GM18508 (cell line): ENCODE results near the gene ERRFI1.

ENCODE experiments used
- ATAC-seq: cut with Tn5 transposase; IDR thresholded peaks from one replicate; pipeline ENCODE4 v1.9.1; 2021; ENCODE audit warnings: moderate number of reproducible peaks; ENCODE audit not compliant: insufficient read depth, unreplicated experiment

ERRFI1 gene

DNA sequence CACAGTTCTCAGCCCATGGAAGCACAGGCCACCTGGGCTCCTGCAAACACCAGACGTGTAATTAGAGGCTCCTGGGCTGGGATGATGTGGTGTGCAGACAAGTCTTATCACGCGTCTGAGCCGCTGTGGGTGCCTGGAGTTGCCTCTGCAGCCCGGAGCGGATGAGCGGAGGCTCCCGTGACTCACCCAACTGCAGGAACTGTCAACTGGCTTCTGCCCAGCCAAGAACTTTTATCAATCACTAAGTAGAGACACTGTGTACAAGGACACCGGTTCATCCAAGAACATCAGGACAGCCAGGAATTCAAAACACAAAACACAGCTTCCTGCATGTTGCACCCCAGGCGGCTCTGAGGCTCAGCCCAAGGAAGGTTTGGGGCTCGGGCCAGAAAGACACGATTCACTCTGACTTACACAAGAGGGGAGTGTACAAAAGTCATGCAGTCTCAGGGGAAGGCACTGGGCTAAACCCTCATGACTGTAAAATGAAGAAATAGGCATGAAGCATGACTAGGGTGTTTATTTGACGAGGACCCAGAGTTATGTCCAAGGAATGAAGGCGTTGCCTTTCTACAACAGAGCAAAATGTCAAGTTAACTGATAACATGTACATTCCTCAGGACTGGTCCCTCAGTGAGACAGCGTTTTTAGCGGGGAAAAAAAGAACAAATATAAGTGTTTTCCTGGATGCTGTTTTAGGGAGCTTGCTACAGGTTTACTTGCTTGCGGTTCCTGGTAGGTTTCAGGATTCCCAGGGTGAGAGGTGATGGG is 21.1 kb downstream of the ERRFI1 start:
- ATAC-seq: no peak

DNA sequence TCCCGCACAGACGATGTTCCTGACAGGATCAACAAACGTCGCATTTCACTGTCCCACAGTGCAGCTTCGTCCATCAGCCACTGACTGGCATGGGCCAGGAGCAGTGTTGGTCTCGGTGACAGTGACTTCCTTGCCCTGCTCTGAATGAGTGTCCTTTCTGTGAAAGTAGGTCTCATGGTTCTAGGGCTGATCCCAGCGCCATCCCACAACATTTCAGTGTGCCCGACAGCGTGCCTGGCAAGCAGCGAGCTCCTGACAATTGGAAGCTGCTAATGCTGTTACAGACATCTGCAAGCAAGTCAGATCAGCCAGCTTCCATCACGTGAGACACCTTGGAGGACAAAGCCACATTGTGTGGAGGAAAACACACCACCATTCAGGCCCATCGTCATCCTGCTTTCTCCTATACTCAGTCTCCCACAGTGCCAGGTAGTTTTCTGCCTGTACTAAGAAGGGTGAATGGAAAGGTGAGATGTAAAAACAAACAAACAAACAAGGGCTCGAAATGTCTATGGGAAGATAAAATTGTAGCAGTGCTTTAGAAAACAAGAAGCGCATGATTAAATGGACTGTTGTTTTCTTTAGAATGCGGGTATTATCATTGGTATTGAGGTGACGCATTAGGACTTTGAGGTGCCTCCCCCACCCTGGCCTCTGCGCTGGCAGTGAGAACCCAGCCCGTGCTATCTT is 21.9 kb downstream of the ERRFI1 start:
- no peak for ATAC-seq

DNA sequence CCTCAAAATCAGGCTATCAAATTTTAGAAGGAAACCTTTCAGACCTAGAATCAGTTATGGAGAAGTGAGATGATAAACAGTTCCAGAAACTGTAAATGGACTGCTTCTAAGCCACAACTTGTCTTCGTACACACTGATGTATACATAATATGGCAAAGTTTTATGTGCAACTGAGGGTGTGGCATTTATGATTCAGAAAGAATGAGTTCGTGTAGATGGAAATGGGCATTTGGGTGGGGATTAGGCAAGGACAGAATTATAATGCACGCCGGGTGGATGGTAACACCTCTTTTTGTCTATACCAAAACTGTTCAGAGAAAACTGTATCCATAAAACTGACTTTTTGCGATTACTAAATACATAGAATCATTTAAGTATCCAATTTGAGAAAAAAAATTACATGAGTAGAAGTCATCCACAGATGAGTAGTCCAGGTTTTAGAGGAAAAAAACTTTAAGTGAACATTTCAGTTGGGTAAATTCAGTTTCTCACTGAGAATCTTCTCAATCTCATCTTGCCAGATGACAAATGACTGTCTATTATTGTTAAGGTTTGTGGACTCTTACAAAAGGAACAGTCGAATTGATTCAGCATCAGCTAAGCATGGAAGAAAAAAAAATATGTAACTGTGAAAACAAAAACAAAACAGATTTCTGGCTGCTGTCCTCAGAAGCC is 22.5 kb downstream of the ERRFI1 start:
- ATAC-seq: no peak

DNA sequence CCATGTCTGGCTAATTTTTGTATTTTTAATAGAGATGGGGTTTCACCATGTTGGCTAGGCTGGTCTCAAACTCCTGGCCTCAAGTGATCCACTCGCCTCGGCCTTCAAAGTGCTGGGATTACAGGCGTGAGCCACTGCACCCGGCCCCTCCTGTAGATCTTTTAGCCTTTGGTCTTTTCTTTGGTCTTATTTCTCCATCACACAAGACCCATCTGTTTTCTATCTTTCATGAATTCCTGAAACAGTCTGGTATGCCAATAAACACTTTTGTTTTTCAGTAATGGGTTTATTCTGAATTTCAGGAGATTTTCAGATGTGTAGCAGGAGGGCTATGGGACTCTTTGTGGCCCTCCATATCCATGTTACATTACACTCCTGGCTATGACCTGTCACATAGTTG is 23.2 kb downstream of the ERRFI1 start:
- ATAC-seq: no peak

DNA sequence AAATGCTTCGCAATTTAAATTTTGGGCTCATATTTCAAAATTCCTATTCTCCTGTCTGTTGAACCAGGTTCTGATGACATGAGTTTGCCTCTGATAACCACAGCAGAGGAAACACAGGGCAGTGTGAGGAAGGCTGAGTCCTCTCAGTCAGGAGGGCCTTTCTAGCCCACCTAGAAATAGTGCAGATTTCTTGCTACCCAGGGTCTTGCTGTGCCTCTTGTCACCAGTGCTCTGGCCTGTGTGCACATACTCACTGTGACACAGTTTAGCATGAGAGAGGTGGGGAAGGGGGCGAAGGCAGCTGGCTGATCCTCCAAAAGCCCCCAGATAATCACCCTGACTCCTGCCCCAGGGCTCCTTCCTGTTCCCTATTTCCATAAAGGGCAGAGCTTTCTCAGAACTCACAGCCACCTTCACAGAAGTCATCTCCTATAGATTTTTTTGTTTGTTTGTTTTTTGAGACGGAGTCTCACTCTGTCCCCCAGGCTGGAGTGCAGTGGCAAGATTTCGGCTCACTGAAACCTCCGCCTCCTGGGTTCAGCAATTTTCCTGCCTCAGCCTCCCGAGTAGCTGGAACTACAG is 23.7 kb downstream of the ERRFI1 start:
- ATAC-seq: no peak

- no peak for ATAC-seq
Observed at GRCh38 chr1:7995437-7995836, 30.7 kb downstream of the ERRFI1 start.

- no peak for ATAC-seq
Observed at GRCh38 chr1:7994827-7995226, 31.3 kb downstream of the ERRFI1 start.

DNA sequence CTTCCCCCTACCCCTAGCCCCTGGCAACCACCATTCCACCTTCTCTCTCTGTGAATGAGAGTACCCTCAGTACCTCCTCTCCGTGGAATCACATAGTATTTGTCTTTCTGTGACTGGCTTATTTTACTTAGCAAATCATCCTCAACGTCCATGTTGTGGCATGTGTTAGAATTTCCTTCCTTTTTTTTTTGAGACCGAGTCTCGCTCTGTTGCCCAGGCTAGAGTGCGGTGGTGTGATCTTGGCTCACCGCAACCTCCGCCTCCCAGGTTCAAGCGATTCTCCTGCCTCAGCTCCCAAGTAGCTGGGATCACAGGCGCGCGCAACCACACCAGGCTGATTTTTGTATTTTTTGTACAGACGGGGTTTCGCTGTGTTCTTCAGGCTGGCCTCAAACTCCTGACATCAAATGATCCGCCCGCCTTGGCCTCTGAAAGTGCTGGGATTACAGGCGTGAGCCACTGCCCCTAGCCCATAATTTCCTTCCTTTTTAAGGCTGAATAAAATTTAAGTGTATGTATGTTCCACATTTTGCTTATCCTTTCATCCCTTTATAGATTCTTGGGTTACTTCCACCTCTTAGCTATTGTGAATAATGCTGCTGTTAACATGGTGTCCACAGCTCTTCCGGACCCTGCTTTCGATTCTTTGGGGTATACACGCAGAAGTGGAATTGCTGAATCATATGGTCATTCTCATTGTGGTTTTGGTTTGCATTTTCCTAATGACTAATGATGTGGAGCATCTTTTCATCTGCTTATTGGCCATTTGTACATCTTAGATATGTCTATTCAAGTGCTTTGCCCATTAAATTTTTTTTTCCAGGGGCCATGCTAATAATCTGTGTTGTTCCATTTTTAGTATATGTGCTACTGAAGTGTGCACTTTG is 32.3 kb downstream of the ERRFI1 start:
- ATAC-seq: no peak

DNA sequence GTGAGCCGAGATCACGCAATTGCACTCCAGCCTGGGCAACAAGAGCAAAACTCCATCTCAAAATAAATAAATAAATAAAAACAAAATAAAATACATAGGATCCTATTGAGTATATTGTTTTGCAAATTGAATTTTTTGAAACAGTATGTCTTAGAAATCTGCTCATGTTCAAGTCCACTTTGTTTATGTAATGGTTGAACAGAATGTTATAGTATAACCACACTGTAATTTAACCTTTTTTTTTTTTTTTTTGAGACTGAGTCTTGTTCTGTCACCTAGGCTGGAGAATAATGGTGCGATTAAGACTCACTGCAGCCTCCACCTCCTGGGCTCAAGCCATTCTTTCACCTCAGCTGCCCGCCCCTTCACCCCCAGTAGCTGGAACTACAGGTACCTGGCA is 33.2 kb downstream of the ERRFI1 start:
- no peak for ATAC-seq

GRCh38 chr1:7991504-7992440 is 34.3 kb downstream of the ERRFI1 start:
- no peak for ATAC-seq

DNA sequence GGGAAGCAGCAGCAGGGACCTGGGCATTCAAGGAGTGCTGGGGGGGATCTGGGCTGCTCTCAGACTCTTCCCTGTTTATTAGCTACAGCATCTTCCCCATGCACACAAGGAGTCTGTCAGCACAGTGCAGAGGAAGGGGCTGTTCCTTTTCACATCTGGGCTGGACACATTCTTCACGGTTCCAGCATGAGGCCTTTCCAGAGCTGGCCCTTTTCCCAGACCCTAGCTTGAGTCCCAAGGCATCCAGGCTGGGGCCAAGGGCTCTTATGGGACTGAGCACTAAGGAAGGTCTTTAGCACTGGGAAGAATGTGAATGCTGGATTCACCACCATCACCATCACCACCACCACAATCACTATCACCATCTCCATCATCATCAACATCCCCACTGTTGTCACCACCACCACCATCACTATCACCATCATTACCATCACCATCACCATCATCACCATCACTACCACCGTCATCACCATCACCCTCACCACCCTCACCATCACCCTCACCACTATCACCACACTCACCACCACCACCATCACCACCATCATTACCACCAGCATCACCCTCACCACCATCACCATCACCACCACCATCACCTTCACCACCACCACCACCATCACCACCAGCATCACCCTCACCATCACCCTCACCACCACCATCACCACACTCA is 36.2 kb downstream of the ERRFI1 start:
- no peak for ATAC-seq

GRCh38 chr1:7988576-7988975 is 37.5 kb downstream of the ERRFI1 start:
- ATAC-seq: no peak

GRCh38 chr1:7987528-7987927 is 38.6 kb downstream of the ERRFI1 start:
- no peak for ATAC-seq

GRCh38 chr1:7985851-7986612 is 40.1 kb downstream of the ERRFI1 start:
- no peak for ATAC-seq

DNA sequence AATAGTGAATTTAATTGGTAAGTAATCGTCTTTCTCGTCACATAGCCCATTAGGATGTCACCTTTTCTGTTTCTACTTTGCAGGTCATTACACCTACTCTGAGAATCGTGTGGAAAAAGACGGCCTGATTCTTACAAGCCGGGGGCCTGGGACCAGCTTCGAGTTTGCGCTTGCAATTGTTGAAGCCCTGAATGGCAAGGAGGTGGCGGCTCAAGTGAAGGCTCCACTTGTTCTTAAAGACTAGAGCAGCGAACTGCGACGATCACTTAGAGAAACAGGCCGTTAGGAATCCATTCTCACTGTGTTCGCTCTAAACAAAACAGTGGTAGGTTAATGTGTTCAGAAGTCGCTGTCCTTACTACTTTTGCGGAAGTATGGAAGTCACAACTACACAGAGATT is 41.3 kb downstream of the ERRFI1 start:
- ATAC-seq: no peak

GRCh38 chr1:7983086-7983778 is 42.9 kb downstream of the ERRFI1 start:
- no peak for ATAC-seq

GRCh38 chr1:7980984-7981383 is 45.1 kb downstream of the ERRFI1 start:
- no peak for ATAC-seq
